GM12878 (cell line): ENCODE data around the gene TMX4. TPM values are rescaled to one million over a fixed set of nuclear protein-coding genes. Genes with fewer than 3 reads are reported as not detected.
A peak's percentile ranks its signal among the peaks of the same experiment; 100 is the strongest.

Experiments used
- ETV6 ChIP-seq, 2 experiments: fragments of 450-650 bp in 1 of 2; IDR thresholded peaks in 1 of 2; conservative IDR thresholded peaks in 1 of 2; 2 replicates each; pipeline ENCODE4 v1.6.1; 2014; ENCODE audit warnings: antibody characterized with exemption in 1 of 2, borderline replicate concordance in 1 of 2, low read depth in 1 of 2, mild to moderate bottlenecking in 1 of 2, moderate library complexity in 1 of 2
- FOXM1 ChIP-seq: IDR thresholded peaks from 2 replicates; pipeline ENCODE4 v1.6.1; 2012; ENCODE audit warnings: low read depth, mild to moderate bottlenecking, inconsistent platforms, low read length, moderate library complexity
- HCFC1 ChIP-seq: fragments of 150-350 bp; IDR thresholded peaks from 2 replicates; pipeline ENCODE4 v1.6.1; 2014; ENCODE audit warnings: low read length
- HDAC6 ChIP-seq: fragments of 200-600 bp; sonication (generic); IDR thresholded peaks from one replicate; pipeline ENCODE4 v1.8.0; 2017; ENCODE audit warnings: antibody characterized with exemption; ENCODE audit not compliant: unreplicated experiment
- MTA2 ChIP-seq: fragments of 450-650 bp; IDR thresholded peaks from 2 replicates; pipeline ENCODE4 v1.6.1; 2016; ENCODE audit warnings: low read depth, mild to moderate bottlenecking, moderate library complexity
- MXI1 ChIP-seq: fragments of 150-350 bp; IDR thresholded peaks from 2 replicates; pipeline ENCODE4 v1.6.1; 2011; ENCODE audit warnings: low read depth, mild to moderate bottlenecking, inconsistent platforms, low read length, improper control_type of control experiment
- NFXL1 ChIP-seq: fragments of 450-650 bp; IDR thresholded peaks from 2 replicates; pipeline ENCODE4 v1.6.1; 2017; ENCODE audit warnings: antibody characterized with exemption, mild to moderate bottlenecking, borderline replicate concordance
- PAX8 ChIP-seq: fragments of 450-650 bp; IDR thresholded peaks from 2 replicates; pipeline ENCODE4 v1.6.1; 2017; ENCODE audit warnings: mild to moderate bottlenecking, moderate library complexity
- PML ChIP-seq: IDR thresholded peaks from 2 replicates; pipeline ENCODE4 v1.6.1; 2012; ENCODE audit warnings: low read length, inconsistent platforms
- STAT3 ChIP-seq: IDR thresholded peaks from 2 replicates; pipeline ENCODE4 v1.6.1; 2011; ENCODE audit warnings: low read depth, low read length, improper control_type of control experiment
- polyA plus RNA-seq, 11 experiments: library from polyadenylated mRNA; depleted of rRNA in 4 of 11; unstranded in 6 of 11; stranded (reverse) in 5 of 11; fragments of >200 nt; fragmentation: Nextera tagmentation in 4 of 11; fragmentation: Illumina TruSeq in 1 of 11; extraction: Ambion mirVana in 4 of 11; extraction: Trizol in 1 of 11; gene quantifications; 1 replicate in 1 of 11; 2 replicates in 10 of 11; pipeline versions ENCODE4 v1.2.1 to v1.2.3, GENCODE V29; 2011 to 2016; ENCODE audit warnings: inconsistent platforms in 2 of 11, missing spikeins in 2 of 11, low read depth in 1 of 11
- total RNA-seq, 4 experiments: library from RNA; depleted of rRNA in 3 of 4; stranded (reverse); fragments of >200 nt in 3 of 4; fragmentation: Illumina TruSeq in 1 of 4; extraction: Trizol in 1 of 4; gene quantifications; 2 replicates each; pipeline versions ENCODE4 v1.2.1 to v1.2.3, GENCODE V29; 2013 to 2021
- TF ChIP-seq, protein P1 (sequence below): fragments of 450-650 bp; IDR thresholded peaks from 2 replicates; pipeline ENCODE4 v1.6.1; 2014; ENCODE audit warnings: mild to moderate bottlenecking
- TF ChIP-seq, protein P2 (sequence below): fragments of 150-350 bp; IDR thresholded peaks from 2 replicates; pipeline ENCODE4 v1.6.1; 2016; ENCODE audit warnings: low read depth, low read length

TMX4 gene
- total and polyA plus RNA-seq, 10 of the 15 experiments (the other 5 are each of a cell fraction or from before 2014, with no cell fraction given): 3.9 to 19.9 (median 11.1) TPM

DNA sequence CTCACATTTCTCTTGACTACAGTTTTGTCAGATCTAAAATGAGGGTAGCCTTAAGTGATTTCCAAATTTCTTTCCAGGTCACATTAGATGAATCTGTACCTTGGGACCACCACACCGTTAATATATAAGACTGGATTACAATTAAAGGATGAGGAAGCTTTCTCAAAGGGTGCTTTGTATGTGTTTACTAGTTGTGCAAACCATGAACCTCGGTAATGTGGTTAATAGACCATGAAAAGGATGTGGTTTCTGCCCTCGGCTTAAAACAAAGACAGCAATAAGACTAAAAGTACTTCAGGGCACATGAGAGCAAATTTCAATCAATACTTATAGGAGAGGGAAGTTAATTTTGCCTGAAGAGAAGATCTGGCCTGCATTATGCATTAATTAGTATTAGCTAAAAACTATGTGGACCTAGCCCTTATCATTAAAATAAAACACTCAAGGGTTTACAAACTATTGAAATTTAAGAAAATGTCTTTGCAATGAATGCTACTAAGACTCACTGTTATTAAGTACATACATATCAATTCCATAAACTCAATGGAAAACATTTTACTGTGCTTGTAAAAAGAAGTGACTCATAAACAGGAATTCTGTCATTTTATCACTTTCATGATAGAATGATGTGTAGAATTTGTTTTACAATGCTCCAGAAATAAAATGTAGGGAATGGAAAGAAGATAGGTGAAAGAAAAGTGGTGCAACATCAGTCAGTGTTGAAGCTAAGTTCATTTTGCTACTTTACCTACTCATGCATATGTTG, 936 bp upstream of the TMX4 start (continued):
- TF ChIP-seq, protein P1, sequence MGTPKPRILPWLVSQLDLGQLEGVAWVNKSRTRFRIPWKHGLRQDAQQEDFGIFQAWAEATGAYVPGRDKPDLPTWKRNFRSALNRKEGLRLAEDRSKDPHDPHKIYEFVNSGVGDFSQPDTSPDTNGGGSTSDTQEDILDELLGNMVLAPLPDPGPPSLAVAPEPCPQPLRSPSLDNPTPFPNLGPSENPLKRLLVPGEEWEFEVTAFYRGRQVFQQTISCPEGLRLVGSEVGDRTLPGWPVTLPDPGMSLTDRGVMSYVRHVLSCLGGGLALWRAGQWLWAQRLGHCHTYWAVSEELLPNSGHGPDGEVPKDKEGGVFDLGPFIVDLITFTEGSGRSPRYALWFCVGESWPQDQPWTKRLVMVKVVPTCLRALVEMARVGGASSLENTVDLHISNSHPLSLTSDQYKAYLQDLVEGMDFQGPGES: no peak
- TF ChIP-seq MTA2: peak; percentile 61
- TF ChIP-seq, protein P2, sequence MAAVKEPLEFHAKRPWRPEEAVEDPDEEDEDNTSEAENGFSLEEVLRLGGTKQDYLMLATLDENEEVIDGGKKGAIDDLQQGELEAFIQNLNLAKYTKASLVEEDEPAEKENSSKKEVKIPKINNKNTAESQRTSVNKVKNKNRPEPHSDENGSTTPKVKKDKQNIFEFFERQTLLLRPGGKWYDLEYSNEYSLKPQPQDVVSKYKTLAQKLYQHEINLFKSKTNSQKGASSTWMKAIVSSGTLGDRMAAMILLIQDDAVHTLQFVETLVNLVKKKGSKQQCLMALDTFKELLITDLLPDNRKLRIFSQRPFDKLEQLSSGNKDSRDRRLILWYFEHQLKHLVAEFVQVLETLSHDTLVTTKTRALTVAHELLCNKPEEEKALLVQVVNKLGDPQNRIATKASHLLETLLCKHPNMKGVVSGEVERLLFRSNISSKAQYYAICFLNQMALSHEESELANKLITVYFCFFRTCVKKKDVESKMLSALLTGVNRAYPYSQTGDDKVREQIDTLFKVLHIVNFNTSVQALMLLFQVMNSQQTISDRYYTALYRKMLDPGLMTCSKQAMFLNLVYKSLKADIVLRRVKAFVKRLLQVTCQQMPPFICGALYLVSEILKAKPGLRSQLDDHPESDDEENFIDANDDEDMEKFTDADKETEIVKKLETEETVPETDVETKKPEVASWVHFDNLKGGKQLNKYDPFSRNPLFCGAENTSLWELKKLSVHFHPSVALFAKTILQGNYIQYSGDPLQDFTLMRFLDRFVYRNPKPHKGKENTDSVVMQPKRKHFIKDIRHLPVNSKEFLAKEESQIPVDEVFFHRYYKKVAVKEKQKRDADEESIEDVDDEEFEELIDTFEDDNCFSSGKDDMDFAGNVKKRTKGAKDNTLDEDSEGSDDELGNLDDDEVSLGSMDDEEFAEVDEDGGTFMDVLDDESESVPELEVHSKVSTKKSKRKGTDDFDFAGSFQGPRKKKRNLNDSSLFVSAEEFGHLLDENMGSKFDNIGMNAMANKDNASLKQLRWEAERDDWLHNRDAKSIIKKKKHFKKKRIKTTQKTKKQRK: no peak
- no peak for TF ChIP-seq STAT3
- TF ChIP-seq HCFC1: no peak
- 0 out of 2 replicates have a peak, but pooled peaks have one; percentile 68 for TF ChIP-seq PAX8
- TF ChIP-seq PML: no peak
- no peak for TF ChIP-seq HDAC6
- 0 out of 2 replicates have a peak, but pooled peaks have one; percentile 29 for TF ChIP-seq MXI1
- TF ChIP-seq FOXM1: peak; percentile 32; the same call in 1 of the 2 replicates
- peak in 1 of 2 experiments; percentile 11; a peak in 1 of 4 replicates for TF ChIP-seq ETV6 (conservative IDR thresholded peaks at IDR 0.05 in 1 of 2, IDR thresholded peaks at IDR 0.05 in 1 of 2; ENCODE audit: borderline replicate concordance in 1 of 2, low read depth in 1 of 2)
- TF ChIP-seq NFXL1: no peak
- TF ChIP-seq, all 136 proteins: peak for 20
